Activated CD8-positive, alpha-beta memory T cell treated with anti-CD3 and anti-CD28 coated beads for 48 hours (primary cell): Measurements from ENCODE around the gene BARX2.

ENCODE experiments used
- DNase-seq, 3 experiments: peaks; one replicate each; pipeline ENCODE4 v3.0.0-alpha.2; 2020; ENCODE audit warnings: low read depth in 2 of 3, low spot score in 2 of 3

Gene BARX2

DNA sequence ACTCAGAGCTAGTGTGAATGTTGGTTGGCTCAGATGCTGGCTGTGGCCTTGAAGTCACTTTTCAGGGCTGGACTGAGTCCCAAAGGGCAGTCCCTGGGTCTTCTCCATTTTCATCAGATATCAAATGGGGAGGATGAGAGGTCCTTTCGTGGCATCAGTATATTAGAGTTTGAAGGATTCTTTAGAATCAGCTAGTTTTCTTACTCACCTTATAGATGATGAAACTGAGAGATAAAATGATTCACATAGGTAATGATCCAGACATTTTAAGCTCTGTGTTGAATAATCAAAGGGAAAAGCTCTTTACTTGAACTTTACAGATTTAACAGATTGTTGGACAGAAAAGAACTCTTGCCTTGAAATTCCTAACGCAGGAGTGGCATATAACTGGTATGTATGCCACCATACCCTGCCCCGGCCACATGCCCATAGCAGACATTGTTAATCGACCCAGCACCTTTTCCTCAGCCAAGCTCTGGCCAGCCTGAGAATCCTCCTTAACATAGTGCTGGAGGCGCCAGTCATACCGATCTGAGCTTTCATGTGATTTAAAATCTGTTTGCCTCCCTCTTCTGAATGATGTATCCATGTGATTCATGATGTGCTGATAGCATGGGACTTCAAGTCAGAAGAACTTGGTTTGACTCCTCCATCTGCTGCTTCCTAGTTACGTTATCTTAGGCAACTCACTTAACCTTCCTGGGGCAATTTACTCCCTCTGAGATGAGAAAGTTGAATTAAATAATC, 60.0 kb downstream of the BARX2 start:
- no peak for DNase-seq

DNA sequence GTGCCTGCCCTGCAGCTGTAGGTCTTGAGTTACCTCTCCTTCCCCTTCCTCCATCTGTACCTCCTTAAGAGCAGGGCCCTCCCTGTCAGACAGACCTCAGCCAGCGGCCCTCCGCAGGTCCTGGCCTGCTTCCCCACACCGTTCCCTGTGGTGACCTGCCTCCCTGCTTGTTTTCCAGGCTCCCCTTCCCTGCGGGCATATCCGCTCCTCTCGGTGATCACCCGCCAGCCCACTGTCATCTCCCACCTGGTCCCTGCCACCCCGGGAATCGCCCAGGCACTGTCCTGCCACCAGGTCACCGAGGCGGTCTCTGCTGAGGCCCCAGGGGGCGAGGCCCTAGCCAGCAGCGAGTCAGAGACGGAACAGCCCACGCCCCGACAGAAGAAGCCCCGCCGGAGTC, 60.9 kb downstream of the BARX2 start:
- DNase-seq = no peak

DNA sequence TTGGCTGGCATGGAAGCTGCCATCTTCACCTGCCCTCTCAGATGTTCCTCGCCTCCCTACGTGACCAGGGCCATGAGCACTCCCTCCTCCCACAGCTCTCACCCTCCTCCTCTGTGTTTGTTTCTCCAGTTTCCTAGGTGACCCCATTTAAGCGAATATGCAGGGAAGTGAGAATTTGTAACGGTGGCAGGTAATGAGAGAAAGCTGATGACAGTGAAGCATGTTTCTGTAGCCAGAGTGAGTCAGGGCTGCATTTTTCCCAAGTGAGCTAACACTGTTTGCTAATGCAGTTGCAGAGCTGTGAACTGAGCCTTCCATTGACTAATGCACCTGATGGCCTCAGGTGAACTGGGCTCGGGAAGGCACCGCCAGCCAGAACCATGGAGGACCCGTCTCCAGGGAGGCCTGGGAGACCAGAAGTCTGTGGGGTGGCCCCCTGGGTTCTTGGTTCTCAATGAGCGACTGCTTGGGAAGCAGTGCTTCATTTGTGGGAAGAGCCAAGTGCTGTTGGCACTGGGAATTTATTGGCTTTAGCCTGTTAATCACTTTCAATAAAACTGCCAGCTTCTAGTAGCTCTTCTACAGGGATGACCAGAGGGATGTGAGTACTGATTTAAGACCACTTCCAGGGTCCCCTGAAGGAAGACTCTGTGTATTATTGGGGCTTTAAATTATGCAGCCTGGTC, 64.5 kb downstream of the BARX2 start:
- DNase-seq = no peak

DNA sequence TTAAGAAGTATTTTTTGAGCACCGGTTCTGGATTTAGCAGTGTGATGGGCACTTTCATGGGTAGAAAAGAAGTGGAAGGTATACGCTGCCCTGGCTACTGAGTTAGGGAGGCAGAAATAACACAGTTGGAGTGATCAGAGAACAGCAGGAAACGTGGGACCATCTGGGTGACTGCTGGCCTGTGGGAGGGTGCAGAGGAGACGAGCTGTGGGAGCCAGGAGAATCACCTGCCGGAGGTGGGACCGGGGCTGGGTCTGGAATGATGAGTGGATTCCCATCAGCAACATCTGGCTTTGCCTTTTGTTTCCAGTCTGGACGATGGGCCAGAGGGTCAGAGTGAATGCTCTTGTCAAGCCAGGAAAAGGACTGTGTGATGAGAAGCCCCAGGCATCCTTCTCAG, 66.5 kb downstream of the BARX2 start:
- DNase-seq = no peak

DNA sequence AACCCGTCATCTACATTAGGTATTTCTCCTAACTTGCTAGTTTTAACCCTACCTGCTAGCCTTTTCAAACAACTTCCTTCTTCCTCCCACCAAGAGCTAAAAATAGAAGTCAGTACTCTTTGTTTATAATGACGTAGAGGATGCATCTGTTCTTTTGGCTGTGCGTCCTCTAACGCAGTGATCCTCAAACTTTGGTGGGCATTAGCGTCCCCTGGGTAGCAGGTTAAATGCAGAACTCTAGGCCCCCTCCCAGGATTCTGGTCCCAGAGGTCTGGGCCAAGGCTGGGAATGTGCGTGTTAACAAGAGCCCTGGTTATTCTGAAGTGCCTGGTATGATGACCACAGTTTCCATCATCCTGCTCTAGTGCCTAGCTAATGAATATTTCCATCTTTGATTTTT, 67.6 kb downstream of the BARX2 start:
- no peak for DNase-seq

DNA sequence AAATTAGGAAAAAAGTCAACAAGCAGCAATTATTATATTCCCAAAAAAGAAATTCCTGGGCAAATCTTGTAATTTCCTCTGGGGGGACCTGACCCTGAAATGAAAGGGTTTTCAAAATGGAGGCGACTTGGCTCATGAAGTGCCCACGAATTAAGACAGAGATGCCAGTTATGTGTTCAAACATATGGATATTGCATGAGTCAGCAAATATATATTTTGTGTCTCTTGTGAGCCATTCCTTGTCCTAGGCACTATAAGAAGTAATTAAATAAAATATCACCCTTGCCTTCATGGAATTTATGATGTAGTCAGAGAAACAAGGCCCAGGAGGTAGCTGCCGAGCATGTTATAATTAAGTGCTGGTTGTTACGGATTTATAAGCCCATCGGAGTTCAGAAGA, 68.6 kb downstream of the BARX2 start:
- no peak for DNase-seq

DNA sequence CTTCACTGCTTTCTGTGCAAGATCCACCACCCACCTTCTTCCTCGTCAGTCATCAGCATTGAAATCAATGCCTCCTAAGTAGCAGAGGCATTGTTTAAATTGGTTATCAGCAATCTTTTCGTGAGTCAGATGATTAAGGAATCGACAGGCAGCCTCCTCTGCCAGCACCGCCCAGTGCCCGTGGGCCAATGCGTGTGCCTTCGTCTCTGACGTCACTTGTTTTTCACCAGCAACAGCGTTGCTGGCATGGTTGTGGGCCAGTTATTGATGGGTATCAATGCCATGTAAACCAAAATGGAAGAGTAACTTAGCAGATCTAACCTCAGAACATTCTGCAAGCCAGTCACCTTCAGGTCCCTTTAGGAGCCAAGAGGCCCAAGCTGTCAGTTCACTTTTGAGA, 69.6 kb downstream of the BARX2 start:
- DNase-seq = no peak

DNA sequence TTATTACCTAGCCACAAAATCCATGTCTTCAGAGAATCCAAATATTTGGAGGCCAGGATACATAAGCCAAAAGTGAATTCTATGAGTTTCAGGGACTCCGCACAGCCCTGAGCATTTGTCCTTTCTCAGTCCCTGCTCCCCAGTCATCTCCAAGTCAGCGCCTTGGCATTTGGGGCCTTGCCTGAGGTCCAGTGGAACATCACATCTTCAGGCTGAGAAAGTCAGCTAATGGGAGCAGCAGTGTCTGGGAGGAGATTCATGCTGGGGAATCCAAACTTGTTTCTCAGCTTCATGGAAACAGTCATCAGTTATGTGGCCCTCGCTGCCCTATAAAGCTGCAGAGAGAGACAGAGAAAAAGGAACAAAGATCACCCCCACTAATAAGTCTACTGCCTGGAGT, 70.9 kb downstream of the BARX2 start:
- DNase-seq = no peak

DNA sequence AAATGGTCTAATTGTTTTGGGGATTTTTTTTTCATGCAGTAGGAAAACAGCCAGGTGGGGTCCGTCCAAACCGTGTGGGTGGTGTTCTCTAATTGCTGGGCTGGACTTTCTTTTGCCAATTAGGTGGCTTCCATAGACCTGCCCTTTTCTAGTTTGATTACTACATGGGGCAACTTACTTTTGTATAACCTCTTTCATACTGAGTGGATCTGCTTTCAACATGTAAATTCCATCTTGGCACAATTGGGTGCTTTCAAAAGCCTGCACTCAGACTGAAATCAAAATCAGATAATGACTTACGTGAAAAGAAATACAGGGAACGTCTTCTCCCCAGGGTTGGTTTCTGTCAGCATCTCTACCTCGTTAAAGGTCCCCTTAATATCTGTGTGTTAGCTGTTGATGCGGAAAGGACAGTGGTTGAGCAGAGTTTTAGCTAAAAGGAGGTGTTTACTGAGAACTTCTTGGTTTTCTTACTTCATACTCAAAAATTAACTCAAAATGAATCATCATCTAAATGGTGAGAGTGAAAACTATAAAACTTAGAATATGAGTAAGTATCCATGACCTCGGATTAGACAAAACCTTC, 72.1 kb downstream of the BARX2 start:
- no peak for DNase-seq

DNA sequence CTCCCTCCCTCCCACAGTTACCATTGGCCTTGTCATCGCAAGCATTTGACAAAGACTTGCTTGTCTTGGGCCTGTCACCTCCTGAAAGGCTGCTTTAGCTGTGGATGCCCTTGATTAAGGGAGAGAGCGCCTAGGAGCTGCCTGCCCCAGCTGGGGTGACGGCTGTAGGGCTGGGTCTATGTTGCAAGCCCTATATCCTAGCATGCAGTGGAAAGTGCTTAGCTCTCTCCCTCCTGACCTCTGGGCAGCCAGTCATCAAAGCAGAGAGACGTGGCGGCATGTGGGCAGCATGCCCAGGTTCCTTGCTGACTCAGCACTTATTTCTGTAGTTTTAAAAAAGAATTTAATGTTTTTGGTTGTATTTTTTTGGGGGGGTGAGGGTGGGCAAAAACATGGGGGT, 75.9 kb downstream of the BARX2 start:
- DNase-seq = no peak

DNA sequence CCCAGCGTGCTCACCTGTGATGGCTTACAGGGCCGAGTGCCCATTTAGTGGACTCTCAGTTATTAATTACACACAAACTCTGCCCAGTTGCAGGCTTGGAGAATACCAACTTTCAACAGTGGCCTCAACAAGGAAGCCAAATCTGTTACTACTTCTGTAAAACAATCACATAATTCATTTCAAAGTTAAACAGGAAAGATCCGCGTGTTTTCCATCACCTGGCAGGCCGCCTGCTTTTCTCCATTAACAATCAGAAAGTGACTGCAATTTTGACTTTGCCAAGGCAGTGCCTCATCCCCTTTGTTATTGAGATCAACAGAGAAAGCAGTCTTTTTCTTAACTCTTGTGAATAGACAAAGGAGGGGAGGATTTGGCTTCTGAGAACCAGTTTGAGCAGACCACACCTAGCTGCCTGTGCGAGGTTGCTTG, 77.7 kb downstream of the BARX2 start:
- no peak for DNase-seq

DNA sequence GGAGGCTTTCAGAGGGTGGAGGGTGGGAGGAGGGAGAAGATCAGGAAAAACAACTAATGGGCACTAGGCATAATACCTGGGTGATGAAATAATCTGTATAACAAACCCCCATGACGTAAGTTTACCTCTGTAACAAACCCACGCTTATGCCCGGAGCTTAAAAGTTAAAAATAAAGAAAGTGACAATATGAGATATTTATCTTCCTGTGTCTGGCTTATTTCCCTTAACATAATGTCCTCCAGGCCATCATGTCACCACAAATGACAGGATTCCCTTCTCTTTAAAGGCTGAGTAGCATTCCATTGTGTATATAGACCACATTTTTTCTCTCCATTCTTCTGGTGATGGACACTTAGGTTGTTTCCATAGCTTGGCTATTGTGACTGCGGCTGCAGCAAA, 79.5 kb downstream of the BARX2 start:
- no peak for DNase-seq

DNA sequence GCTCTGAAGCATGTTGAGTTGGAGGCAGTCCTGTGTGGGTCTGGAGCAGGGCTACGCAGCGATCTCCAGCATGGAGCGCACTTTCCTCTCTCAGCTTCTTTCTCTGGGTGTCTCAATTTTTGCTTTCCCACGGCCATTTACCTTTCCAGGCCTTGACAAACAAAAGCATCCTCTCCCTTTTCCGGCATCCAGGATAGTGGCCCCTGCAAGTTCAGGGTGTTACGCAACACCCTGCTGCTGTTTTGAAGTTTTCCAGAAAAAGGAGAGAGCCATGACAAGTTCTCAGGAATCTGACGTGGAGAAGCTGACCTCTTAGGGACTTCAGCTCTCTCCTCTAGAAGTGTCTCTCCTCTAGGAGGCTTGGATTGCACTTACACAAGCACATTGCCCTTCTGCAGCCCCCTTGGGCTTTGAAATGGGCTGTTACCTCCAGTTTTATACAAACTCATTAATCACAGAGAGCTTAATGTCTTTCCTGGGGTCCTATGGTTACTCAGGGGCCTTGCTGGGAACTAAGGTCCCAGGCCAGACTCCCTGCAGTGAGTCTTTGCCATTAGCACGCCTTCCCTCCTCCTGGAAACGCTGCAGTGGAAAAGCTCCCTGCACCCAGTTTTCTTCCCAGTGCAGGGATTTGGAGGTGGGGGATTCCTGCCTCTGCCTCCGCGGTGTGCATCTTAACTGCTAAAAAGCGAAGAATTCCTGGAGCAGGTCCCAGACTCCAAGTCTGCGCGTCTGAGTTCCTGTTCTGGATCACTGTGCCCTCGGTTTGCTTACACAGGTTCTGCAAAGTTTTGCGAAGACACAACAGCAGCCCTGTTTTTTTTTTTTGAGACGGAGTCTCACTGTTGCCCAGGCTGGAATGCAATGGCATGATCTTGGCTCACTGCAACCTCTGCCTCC, 80.4 kb downstream of the BARX2 start:
- no peak for DNase-seq

DNA sequence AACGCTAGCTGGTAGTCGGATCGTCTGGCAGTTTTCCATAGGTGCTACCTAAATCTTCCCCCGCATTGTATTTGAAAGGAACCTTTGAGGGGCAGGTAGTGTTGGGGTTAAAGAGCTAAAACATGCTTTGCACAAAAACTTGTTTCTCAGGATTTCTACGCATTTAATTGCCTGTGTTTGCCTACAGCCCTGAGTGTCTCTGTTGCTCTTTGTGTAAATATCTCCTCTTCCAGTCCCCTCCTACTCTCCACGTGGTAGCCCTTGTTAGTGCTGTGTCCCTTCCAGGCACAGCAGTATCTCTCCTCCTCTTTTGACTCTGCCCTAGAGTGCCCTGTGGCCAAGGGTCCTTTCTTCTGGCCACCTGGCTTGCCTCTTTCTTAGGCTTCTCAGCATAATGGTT, 81.7 kb downstream of the BARX2 start:
- no peak for DNase-seq

DNA sequence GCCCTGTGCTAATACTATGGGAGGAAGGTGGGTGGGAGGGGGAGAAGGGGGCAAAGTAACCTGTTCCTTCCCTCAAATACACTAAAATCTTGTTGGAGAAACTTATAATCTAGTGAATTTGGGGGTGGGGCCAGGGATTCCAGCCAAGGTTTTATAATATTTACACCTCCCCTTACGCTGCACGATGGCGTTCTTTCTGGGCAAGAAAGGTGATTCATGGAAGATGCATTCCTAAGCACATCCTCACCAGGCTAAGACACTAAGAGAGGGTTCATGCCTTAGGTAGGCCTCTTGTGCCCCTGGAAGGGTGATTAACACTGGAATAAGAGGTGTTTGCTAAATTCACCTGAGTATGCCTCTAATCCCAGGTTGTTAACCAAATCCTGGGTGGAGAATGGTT, 82.6 kb downstream of the BARX2 start:
- DNase-seq = no peak

DNA sequence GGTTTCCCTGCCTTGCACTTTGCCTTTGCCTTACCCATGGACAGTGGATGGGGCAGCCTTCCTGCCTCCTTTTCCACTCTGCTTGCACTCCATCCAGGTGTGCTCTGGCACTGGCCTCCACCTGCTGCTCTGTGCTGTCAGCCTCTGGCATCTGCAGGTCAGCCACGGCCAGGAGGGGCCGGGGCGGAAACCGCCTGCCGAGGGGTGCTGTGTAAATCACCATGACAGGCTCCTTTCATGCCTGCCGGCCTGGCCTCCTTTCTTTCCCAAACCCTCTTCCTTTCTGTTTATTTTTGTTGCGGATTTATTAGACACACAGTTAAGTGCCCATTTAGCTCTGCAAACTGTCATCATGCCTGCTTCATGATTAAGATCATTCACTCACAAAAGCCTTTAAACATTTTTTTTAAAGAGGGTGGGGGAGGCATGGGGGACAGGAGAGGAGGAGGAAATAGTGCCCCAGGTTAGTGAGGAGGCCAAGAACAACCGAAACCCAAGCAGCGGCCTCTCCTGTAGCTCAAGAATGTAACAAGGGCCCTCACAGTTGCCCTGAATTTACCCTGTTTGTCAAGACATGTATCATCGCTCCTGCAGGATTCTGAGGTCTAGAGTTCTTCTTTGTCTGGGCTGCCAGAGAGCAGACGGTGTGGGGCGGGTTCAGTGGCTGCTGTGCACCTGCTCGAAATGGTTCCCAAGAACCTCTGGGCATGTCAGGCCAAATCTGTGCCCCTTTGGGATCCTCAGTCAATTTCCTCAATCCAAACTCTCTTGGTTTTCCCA, 83.3 kb downstream of the BARX2 start:
- DNase-seq = no peak

DNA sequence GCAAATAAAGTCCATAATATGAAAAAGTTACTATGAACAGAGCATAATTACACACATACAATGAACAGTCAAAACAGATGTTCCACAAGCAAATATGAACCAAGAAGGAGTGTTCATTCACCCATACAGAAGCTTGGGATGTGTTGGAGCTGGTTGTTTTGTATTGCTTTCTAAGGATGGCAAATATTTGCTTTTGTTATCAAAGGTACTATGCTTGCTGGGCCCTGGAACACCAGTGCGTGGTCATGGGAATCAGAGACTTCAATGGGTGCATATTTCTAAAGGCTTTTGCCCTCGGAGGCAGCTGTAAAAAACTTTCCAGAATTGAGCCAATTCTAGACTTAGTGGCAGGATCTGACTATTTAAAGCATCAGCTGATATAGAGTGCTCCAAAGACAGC, 85.1 kb downstream of the BARX2 start:
- no peak for DNase-seq

DNA sequence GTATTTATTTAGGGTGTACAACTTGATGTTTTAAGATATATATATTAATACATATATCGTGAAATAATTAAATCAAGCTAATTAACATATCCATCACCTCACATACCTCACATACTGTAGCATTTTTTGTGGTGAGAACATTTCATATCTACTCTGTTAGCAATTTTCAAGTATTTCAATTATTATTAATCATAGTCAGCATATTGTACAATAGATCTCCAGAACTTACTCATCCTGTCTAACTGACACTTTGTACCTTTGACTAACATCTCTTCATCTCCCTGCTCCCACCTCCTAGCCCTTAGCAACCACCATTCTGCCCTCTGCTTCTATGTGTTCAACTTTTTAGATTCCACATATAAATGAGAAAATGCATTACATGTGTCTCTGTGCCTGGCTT, 108.4 kb downstream of the BARX2 start:
- DNase-seq = no peak

DNA sequence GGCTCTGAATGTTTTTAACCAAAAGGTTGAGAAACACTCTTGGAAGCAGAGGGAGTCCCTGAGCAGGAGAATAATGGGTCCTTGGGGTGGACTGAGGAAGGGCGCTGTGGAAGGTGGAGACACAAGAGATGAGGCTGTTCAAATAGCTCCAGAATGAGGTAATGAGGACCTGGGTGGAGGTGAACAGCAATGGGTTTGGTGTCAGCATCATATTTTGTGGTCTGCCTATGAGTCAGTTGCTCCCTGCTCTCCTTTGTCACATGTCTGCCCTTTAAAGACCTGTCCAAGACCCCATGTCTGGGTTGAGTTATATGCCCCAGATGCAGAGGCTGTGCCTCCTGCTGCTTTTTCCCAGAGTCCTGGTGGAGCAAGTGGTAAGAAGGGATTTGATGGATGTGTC, 113.6 kb downstream of the BARX2 start:
- DNase-seq = no peak

DNA sequence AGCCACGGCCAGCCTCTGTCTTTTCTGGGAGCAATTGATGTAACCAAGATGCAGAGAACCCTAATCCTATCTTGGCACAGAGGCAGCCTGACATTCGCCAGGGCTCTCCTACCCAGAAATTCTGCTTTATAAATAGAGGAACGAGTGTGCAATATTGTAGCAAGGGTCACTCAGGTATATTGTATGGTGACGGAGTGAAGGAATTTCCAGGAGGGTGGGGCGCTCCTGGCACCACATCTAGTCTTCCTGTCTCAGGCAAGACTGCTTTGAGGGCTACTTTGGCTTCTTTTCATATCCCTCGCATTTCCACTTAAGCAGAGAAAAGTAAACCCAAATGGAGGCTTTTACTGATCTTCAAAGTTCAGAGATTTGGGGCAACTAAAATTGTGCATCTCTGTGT, 114.4 kb downstream of the BARX2 start:
- DNase-seq = no peak

DNA sequence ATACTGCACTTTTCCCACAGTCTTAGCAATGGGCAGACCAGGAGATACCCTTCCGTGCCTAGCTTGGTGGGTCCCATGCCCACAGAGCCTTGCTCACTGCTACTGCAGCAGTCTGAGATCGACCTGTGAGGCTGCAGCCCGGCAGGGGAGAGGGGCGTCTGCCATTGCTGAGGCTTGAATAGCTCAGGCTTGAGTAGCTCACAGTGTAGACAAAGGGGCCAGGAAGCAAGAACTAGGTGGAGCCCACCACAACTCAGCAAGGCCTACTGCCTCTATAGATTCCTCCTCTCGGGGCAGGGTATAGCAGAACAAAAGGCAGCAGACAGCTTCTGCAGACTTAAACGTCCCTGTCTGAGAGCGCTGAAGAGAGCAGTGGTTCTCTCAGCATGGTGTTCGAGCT, 118.1 kb downstream of the BARX2 start:
- no peak for DNase-seq
